H9 (cell line): ENCODE results near the gene GPR25. TPM values are rescaled to one million over a fixed set of nuclear protein-coding genes. Genes with fewer than 3 reads are reported as not detected.

Source experiments
- DNase-seq: peaks from one replicate; pipeline ENCODE4 v3.0.0-alpha.2; 2017
- H2AFZ ChIP-seq: one replicate; pipeline ENCODE4 v1.6.1; 2013; ENCODE audit warnings: mild to moderate bottlenecking, low read length, control low read depth, moderate library complexity
- H2AK5ac ChIP-seq: 2 replicates; pipeline ENCODE4 v1.6.1; 2013; ENCODE audit warnings: low read length, control low read depth, mixed read lengths; ENCODE audit not compliant: insufficient read length
- H2BK120ac ChIP-seq: one replicate; pipeline ENCODE4 v1.6.1; 2013; ENCODE audit warnings: low read depth, mild to moderate bottlenecking, low read length, control low read depth, inconsistent platforms; ENCODE audit not compliant: poor library complexity, severe bottlenecking
- H2BK12ac ChIP-seq: 2 replicates; pipeline ENCODE4 v1.6.1; 2013; ENCODE audit warnings: low read length, control low read depth, mixed read lengths, low read depth; ENCODE audit not compliant: insufficient read length
- H2BK15ac ChIP-seq: 2 replicates; pipeline ENCODE4 v1.6.1; 2013; ENCODE audit warnings: low read depth, low read length, control low read depth
- H2BK20ac ChIP-seq: one replicate; pipeline ENCODE4 v1.6.1; 2013; ENCODE audit warnings: low read depth, mild to moderate bottlenecking, low read length, control low read depth, inconsistent platforms; ENCODE audit not compliant: poor library complexity, severe bottlenecking
- H2BK5ac ChIP-seq: 2 replicates; pipeline ENCODE4 v1.6.1; 2013; ENCODE audit warnings: low read length, control low read depth, mixed read lengths; ENCODE audit not compliant: insufficient read length
- H3K14ac ChIP-seq: 2 replicates; pipeline ENCODE4 v1.6.1; 2013; ENCODE audit warnings: low read length, control low read depth; ENCODE audit not compliant: insufficient read depth
- H3K18ac ChIP-seq: 2 replicates; pipeline ENCODE4 v1.6.1; 2013; ENCODE audit warnings: low read depth, mild to moderate bottlenecking, mixed read lengths, low read length, control low read depth; ENCODE audit not compliant: insufficient read length
- H3K23ac ChIP-seq: 2 replicates; pipeline ENCODE4 v1.6.1; 2013; ENCODE audit warnings: low read length, control low read depth, mixed read lengths, low read depth; ENCODE audit not compliant: insufficient read length
- H3K23me2 ChIP-seq: 2 replicates; pipeline ENCODE4 v1.6.1; 2013; ENCODE audit warnings: low read depth, mild to moderate bottlenecking, mixed read lengths, low read length, control low read depth; ENCODE audit not compliant: insufficient read length, poor library complexity, severe bottlenecking
- H3K27ac ChIP-seq: 2 replicates; pipeline ENCODE4 v1.5.1; 2013; ENCODE audit warnings: low read length, control low read depth, mixed read lengths, low read depth; ENCODE audit not compliant: insufficient read length
- H3K27me3 ChIP-seq: 2 replicates; pipeline ENCODE4 v1.6.1; 2013; ENCODE audit warnings: low read length, control low read depth, inconsistent platforms; ENCODE audit not compliant: insufficient read depth
- H3K4ac ChIP-seq: 2 replicates; pipeline ENCODE4 v1.6.1; 2013; ENCODE audit warnings: low read depth, mild to moderate bottlenecking, control low read depth, inconsistent platforms, low read length, moderate library complexity
- H3K4me1 ChIP-seq: 2 replicates; pipeline ENCODE4 v1.6.1; 2013; ENCODE audit warnings: low read length, control low read depth, inconsistent platforms; ENCODE audit not compliant: insufficient read depth
- H3K4me2 ChIP-seq: 2 replicates; pipeline ENCODE4 v1.6.1; 2013; ENCODE audit warnings: low read length, control low read depth, mixed read lengths; ENCODE audit not compliant: insufficient read length, insufficient read depth
- H3K56ac ChIP-seq: 2 replicates; pipeline ENCODE4 v1.6.1; 2013; ENCODE audit warnings: low read depth, mild to moderate bottlenecking, mixed read lengths, low read length, control low read depth; ENCODE audit not compliant: insufficient read length
- H3K79me1 ChIP-seq: 2 replicates; pipeline ENCODE4 v1.6.1; 2013; ENCODE audit warnings: low read depth, mild to moderate bottlenecking, moderate library complexity, low read length, control low read depth, inconsistent platforms; ENCODE audit not compliant: insufficient read depth, poor library complexity, severe bottlenecking
- H3K79me2 ChIP-seq: 2 replicates; pipeline ENCODE4 v1.6.1; 2013; ENCODE audit warnings: low read length, control low read depth, inconsistent platforms; ENCODE audit not compliant: insufficient read depth
- H3K9ac ChIP-seq: 2 replicates; pipeline ENCODE4 v1.6.1; 2013; ENCODE audit warnings: low read length, control low read depth, mixed read lengths; ENCODE audit not compliant: insufficient read length; ENCODE audit errors: extremely low read depth
- H3K9me3 ChIP-seq: one replicate; pipeline ENCODE4 v1.6.1; 2013; ENCODE audit warnings: low read depth, low read length, inconsistent platforms; ENCODE audit not compliant: control insufficient read depth
- H3T11ph ChIP-seq: one replicate; pipeline ENCODE4 v1.6.1; 2013; ENCODE audit warnings: mild to moderate bottlenecking, low read length, control low read depth, inconsistent platforms
- H4K20me1 ChIP-seq: one replicate; pipeline ENCODE4 v1.6.1; 2013; ENCODE audit not compliant: control insufficient read depth, insufficient read length, insufficient read depth
- H4K5ac ChIP-seq: 2 replicates; pipeline ENCODE4 v1.6.1; 2013; ENCODE audit warnings: low read depth, mild to moderate bottlenecking, mixed read lengths, low read length, control low read depth; ENCODE audit not compliant: insufficient read length
- H4K8ac ChIP-seq: replicated peaks from 2 replicates; pipeline ENCODE4 v1.6.1; 2013; ENCODE audit warnings: low read length, control low read depth, mixed read lengths, low read depth; ENCODE audit not compliant: insufficient read length
- H4K91ac ChIP-seq: 2 replicates; pipeline ENCODE4 v1.6.1; 2013; ENCODE audit warnings: low read depth, mild to moderate bottlenecking, moderate library complexity, mixed read lengths, low read length, control low read depth; ENCODE audit not compliant: insufficient read length
- H3K27ac Mint-ChIP-seq, 3 experiments: 2 replicates in 2 of 3; 3 replicates in 1 of 3; pipeline ENCODE4 v1.8.0; 2020 to 2021; ENCODE audit warnings: mixed read lengths in 3 of 3, mild to moderate bottlenecking in 1 of 3, moderate library complexity in 1 of 3
- H3K27me3 Mint-ChIP-seq: 2 replicates; pipeline ENCODE4 v1.8.0; 2021; ENCODE audit warnings: low read depth, mild to moderate bottlenecking, moderate library complexity, mixed read lengths
- H3K36me3 Mint-ChIP-seq, 3 experiments: 2 replicates in 2 of 3; 3 replicates in 1 of 3; pipeline ENCODE4 v1.8.0; 2020 to 2021; ENCODE audit warnings: low read depth in 3 of 3, mixed read lengths in 3 of 3; ENCODE audit not compliant: insufficient read depth in 1 of 3
- H3K4me1 Mint-ChIP-seq, 2 experiments: 2 replicates each; pipeline ENCODE4 v1.8.0; 2020; ENCODE audit warnings: mixed read lengths in 2 of 2
- H3K4me3 Mint-ChIP-seq, 2 experiments: 2 replicates in 1 of 2; 3 replicates in 1 of 2; pipeline ENCODE4 v1.8.0; 2020 to 2021; ENCODE audit warnings: mild to moderate bottlenecking in 2 of 2, mixed read lengths in 2 of 2, moderate library complexity in 1 of 2
- H3K9me3 Mint-ChIP-seq, 2 experiments: 2 replicates in 1 of 2; 3 replicates in 1 of 2; pipeline ENCODE4 v1.8.0; 2020; ENCODE audit warnings: mild to moderate bottlenecking in 2 of 2, mixed read lengths in 2 of 2, moderate library complexity in 1 of 2
- CTCF ChIP-seq: fragments of 200-600 bp; sonication (generic); conservative IDR thresholded peaks from 3 replicates; pipeline ENCODE4 v1.8.0; 2021; ENCODE audit warnings: antibody characterized with exemption, mild to moderate bottlenecking
- WGBS: extraction: QIAGEN DNeasy Blood & Tissue Kit; methylation state at CpG from one replicate; pipeline ENCODE4 v1.1.7; 2013; ENCODE audit warnings: missing lambda C conversion rate, low lambda C conversion rate, mixed read lengths; ENCODE audit not compliant: insufficient read length; ENCODE audit errors: extremely low coverage; 5-methylcytosine and 5-hydroxymethylcytosine counted together
- total RNA-seq: library from RNA; stranded (reverse); gene quantifications from 2 replicates; pipeline ENCODE4 v1.2.1, GENCODE V29; 2021

Gene GPR25
- total RNA-seq, 1 experiment from 2014 or later = not detected

GRCh38 chr1:200861937-200862647 lies 10.7 kb upstream of the GPR25 start:
- no peak overlapping the region for H3K4me2 ChIP-seq
- no peak overlapping the region for H4K91ac ChIP-seq
- Mint-ChIP-seq H3K4me1 (peaks cover 2 to 8% of the 10 kb centered on the region in 2 experiments; a peak in 2 of 4 replicates), H3K4me3 (no peak overlapping the region), H3K27me3 (no peaks in the 10 kb centered on the region), H3K36me3 (peaks cover 0 to 11% (median 9%) of the 10 kb centered on the region in 3 experiments; a peak in 4 of 7 replicates), H3K27ac (no peak overlapping the region), H3K9me3 (no peaks in the 10 kb centered on the region)
- H3K18ac ChIP-seq = no peak overlapping the region
- no peak overlapping the region for H3K9ac ChIP-seq
- no peaks in the 10 kb centered on the region for H3K9me3 ChIP-seq
- no peaks in the 10 kb centered on the region for H3K23me2 ChIP-seq
- no CpG with 5 or more reads among the region's 2 CpGs for WGBS
- no peak overlapping the region for H3K23ac ChIP-seq
- no peak overlapping the region for H4K8ac ChIP-seq
- no peaks in the 10 kb centered on the region for H4K20me1 ChIP-seq
- H3K14ac ChIP-seq = no peak overlapping the region
- H2BK12ac ChIP-seq = no peak overlapping the region
- H3K4me1 ChIP-seq = no peaks in the 10 kb centered on the region
- no peak overlapping the region for H4K5ac ChIP-seq
- no peak overlapping the region for H3K4ac ChIP-seq
- H3K27me3 ChIP-seq = no peaks in the 10 kb centered on the region
- H2BK5ac ChIP-seq = no peak overlapping the region
- DNase-seq = no peak
- H2AK5ac ChIP-seq = no peak overlapping the region
- H2AFZ ChIP-seq = no peak overlapping the region
- H3K79me1 ChIP-seq = no peaks in the 10 kb centered on the region
- H3K79me2 ChIP-seq = no peaks in the 10 kb centered on the region
- no peak overlapping the region for H3K27ac ChIP-seq
- H3T11ph ChIP-seq = no peak overlapping the region
- no peak for TF ChIP-seq CTCF
- no peak overlapping the region for H2BK20ac ChIP-seq
- H2BK15ac ChIP-seq = no peak overlapping the region
- no peak overlapping the region for H3K56ac ChIP-seq
- no peak overlapping the region for H2BK120ac ChIP-seq
